CD4-positive, alpha-beta T cell treated with Interleukin-17A for 4 hours (primary cell): Measurements from ENCODE around the gene SSTR4.

ENCODE experiments used
- DNase-seq: peaks from one replicate; pipeline ENCODE4 v3.0.0-alpha.2; 2020; ENCODE audit warnings: mixed read lengths

SSTR4 gene

DNA sequence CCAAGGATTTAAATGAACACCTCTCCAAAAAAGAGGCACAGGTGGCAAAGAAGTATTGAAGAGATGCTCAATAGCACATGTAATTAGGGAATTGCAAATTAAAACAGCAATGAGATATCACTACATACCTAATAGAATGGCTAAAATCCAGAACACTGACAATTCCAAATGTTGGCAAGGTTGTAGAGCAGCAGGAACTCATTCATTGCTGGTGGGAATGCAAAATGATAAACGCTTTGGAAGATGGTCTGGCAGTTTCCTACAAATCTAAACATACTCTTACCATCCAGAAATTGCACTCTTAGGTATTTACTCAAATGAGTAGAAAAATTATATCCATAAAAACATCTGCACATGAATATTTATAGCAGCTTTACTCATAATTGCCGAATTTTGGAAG, 34.0 kb downstream of the SSTR4 start:
- no peak for DNase-seq

DNA sequence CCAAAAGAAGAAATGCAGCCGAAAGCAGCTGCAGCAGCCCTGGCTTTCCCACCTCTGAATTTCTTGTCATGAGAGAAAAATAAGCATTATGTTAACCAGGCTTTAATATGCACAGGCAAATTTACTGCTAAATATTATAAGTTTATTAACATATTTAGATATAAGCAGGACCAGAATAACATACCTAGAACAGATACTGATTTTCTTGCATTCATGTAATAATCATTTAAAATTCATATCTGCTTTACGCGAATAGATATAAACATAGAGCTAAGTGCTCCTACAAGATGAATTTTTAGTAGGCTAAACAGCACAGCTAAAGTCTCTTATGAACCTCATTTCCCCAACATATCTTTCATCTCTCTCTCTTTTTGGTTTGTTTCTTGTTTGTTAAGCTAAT, 36.3 kb downstream of the SSTR4 start:
- DNase-seq, result no peak

DNA sequence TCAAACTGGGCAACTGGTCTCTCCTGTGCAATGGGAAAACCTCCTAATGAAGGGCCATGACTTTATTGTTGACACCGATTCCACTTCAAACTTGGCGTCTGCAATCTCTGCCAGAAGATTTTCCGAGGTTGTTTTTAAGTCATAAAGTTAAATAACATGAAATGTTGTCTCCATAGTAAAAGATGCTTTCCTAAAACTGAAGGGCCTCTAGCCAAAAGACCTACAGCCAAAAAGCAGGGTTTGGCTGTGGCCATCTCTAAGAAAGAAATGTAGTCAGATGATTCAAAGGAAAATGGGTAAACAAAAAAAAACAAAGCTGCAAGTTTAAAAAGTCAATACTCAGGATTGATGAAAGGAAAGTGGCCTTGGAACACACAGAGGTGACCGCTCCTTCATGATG, 36.9 kb downstream of the SSTR4 start:
- DNase-seq, result no peak

DNA sequence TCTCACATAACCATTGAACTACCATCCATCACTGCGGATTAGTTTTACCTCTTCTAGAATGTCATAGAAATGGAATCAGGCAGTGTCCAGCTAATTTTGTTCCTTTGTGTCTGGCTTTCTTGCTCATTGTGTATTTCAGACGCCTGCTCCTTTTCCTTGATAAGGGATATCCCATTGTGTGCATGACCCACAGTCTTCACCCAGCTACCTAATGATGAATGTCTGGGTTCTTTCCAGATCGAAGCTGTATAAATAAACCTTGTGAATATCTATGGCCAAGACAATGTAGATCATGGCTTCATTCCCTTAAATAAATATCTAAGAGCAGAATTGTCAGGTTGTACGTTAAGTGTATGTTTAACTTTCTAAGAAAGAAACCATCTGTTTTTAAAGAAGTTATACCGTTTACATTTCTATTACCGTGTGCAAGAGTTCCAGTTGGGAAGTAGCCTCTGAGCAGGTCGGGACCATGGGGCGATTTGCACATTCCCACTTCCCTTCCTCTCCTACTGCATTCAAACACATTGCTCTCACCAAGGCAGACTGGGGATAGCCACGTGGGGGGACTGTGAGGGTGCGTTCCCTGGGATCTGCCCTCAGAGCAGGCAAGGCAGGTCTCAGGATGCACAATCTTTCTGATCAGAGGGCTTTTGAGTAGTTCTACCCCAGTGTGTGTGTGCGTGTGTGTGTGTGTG, 37.9 kb downstream of the SSTR4 start:
- DNase-seq, result no peak

DNA sequence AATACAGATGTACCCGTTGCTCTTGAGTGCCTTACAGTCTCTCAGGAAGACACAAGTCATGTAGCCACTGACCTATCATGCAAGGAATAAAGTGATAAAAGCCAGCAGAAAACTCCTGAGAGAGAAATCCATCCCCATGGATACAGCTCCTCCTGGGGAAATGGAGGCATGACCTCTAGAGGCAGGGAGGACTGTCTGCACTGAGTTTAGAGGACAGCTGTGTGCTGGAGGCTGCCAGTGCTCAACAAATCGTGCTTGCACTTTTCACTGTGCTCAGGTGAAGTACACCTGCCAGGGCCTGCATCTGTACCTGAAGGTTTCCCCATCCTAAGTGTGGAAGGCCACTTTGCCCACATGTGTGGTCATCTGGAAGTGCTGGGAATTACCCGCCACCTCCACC, 38.9 kb downstream of the SSTR4 start:
- DNase-seq, result no peak

DNA sequence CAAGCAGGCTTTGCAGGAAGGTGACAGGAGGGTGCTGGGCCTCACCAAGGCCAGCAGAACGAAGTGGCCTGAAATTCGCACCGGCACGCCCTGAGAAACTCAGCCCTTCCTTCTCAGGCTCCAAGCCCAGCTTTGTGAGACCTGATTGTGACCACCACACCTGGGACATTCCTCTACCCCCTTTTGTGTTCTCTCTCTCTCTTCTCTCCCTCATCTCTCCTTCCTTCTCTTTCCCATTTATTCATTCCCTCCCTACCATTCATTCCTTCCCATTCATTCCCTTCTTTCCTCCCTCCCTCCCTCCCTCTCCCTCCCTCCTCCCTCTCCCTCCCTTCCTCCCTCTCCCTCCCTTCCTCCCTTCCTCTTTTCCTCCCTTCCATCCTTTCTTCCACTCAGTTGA, 42.2 kb downstream of the SSTR4 start:
- no peak for DNase-seq

DNA sequence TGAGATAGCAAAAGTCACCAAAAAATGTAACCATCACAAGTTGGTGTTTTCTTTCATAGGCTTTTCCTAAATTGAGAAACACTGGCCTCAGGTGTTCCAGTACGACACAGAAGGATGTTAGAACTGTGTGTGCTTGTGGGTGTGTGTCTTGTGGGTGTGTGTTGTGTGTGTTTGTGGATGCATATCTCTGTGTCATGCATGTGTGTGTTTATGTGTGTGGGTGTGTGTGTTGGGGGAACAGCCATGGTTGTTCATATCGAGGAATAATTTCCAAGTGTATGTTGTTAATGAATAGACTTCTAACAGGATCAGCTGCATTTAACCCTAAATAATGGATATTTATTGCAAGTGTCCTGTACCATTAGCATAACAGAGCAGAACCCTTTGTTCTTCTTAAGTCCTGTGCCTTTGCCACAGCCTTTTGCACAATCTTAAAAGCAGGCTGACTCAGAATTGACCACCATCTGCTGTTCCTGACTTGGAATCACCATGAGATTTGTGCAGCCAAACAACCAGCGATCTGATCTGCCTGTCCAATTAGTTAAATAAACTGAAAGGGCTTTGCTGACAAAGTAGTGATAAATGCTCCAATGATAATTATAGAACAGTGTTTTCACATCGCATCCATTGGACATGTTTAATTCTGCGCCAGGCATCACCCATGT, 43.4 kb downstream of the SSTR4 start:
- DNase-seq, result no peak

DNA sequence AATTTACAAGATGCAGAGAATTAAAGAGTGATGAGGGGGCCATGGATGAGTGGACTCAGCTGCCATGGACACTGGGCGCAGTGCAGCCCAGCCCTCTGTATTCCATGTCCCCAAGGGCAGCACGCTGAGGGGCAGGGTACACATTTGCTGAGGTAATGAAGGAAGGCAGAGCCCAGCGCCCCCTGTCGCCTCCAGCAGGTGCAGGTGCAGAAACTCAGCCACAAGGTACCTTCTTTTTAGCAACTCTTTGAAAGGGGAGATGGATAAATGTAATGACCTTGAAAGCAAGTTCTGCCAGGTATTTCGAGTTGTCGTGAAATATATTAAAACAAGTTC, 43.9 kb downstream of the SSTR4 start:
- DNase-seq, result no peak

DNA sequence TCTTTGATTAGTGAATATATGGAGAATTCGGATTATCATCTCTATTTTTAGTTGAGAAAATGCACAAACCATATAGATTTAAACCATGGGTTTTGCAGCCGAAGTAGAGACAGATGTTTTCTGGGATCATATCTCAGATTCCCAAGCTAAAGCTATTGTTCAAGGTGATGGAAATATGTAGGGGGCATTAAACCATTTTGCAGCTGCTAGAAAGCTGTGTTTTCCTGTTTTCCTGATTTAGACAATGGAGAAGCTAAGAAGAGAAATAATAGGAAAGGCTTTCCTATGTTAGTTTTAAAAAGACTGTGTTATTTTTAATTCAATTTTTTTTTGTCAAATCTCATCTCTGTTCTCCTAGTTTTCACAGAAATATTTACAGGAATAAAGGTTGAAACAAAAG, 44.8 kb downstream of the SSTR4 start:
- no peak for DNase-seq

DNA sequence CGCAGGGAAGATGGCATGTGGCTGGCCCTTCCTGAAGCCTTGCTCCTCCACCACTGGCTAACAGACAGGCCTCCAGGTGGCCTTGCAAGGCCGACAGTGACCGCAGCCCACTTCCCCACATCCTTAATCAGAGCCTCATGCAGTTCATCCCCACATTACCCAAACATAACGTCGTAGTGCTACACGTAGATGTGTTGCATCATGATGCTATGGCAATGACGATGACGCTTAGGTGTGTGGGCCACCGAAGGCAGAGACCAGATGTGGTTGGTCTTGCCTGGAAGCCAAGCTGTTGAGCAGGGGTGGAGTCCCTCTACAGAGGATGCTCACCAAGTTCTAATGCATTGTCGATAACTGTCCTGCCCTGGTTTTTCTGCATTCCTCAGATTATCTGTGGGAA, 45.4 kb downstream of the SSTR4 start:
- no peak for DNase-seq

DNA sequence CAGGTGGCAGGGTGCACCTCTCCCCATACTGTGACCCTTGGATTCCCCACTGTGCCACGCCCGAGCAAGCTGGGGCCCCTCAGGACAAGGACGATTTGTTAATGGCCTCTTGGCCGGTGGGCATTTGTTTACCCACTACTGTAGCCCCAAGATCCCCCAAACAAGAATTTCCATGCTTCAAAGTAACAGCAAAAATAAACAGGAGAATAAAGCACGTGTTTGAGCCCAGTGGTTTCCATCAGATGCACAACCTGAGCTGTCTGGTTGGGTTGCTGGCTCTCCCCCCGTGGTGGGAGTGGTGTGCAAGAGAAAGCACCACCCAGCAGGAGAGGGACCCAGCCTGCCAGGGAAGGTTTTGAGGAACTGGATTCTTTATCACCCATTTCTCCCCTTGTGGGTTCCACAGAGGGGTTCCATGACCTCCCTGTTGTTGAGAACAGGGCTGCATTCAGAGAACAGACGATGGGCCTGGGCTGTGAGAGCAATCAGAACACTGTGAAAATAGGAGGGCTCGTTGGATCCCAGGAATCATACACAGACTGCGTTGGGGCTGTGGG, 46.2 kb downstream of the SSTR4 start:
- no peak for DNase-seq

DNA sequence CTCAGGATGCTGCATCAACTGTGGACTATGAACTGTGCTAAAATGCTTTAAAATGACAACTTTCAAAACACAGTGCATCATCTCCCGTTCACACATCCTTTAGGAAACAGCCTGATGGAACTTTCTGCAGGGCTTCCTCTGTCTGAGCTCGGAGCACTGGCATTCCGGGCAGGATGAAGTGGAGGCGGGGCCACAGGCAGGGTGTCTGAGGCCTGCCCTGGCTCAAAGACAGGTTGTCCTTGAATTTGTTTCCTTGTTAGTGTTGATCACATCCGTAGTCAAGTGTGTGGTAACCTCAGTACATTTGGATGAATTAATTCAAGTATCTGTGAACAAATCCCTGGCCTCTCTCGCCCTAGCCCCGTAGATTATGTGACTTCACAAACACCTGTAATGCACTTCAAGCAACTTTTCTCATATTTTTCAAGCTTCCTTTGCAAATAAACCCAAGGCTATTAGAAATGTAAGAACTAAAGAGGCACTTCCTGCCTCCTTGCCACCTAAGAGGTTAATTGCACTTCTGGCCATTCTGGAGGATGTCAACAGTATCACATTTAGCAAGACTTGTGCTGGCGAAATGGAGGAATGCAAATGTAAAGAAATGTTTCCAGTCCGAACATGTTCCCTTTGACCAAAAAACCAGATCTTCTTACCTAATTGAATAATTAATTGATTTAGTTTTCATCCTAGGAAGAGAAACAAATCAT, 47.9 kb downstream of the SSTR4 start:
- no peak for DNase-seq

DNA sequence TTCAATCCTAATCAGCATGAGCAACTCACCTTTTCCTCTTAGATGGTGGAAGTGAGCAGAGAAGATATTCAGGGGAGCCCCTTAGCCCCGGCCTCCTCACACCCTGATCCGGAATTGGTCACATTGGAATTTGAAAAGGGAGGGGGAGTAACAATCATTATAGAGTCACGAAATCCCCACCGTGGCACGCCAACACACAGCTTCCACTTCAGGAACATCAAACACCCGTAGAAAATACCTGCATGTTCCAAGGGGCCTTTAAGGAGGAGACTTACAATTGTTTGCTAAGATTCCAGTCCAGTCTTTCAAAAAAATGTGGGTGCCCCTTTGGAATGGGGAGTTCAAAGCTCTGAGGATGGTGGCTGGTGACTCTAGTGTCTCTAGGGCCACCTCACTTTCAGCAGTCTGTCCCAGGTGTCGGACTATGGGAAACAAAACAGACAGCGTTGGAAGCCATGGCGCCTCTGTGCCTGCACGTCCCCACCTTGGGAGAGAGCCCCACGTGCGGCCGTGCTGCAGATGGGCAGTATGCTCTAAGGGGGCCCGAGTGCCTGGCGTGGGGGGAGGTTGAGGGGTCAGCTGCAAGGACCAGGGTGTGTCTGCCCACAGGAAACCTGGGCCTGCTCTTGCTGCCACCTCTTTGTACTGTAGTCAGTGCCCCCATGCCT, 48.6 kb downstream of the SSTR4 start:
- DNase-seq, result no peak

DNA sequence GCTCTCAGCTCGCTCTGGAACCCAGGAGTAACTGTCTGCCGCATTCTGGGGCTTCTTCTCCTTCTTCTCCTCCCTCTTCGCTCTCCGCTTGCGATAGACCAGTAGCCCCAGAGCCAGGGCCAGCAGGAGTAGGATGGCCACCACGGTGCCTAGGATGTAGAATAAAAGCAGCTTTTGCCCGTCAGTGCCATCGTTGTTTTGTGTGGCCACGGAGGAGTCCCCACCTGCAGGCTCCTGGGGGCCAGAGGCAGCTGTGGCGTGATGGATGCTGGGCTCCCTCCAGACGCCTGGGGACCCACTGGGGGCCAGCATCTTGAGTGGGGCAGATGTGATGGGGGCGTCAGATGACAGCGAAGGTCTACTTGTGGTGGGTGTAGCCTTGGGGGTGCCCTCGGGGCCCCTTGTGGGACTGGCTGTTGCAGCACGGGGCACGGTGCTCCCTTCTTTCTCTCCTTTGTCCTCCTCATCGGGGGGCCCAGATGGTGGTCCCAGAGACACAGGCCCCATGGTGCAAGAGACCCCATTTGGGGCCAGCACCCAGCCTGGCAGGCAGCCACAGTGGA, 49.3 kb downstream of the SSTR4 start:
- DNase-seq, result no peak

DNA sequence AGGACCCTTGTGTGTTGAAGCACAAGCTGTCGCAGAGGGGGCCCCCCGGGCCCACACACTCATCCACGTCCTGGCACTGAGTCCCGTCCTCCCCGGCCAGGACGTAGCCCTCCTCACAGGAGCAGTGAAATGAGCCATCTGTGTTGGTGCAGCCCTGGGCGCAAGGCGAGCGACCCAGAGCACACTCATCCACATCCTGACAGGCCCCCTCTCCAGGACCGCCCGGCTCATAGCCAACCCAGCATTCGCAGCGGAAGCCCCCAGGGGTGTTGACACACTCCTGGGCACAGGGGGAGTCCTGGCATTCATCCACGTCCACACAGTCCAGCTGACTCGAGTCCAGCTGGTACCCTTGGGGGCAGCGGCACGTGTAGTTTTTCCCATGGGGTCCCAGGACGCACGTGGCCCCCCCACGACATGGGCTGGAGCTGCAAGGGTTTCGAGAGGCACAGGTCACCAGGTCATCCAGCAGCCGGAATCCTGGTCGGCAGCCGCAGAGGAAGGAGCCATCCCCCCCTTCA, 49.8 kb downstream of the SSTR4 start:
- DNase-seq, result no peak

DNA sequence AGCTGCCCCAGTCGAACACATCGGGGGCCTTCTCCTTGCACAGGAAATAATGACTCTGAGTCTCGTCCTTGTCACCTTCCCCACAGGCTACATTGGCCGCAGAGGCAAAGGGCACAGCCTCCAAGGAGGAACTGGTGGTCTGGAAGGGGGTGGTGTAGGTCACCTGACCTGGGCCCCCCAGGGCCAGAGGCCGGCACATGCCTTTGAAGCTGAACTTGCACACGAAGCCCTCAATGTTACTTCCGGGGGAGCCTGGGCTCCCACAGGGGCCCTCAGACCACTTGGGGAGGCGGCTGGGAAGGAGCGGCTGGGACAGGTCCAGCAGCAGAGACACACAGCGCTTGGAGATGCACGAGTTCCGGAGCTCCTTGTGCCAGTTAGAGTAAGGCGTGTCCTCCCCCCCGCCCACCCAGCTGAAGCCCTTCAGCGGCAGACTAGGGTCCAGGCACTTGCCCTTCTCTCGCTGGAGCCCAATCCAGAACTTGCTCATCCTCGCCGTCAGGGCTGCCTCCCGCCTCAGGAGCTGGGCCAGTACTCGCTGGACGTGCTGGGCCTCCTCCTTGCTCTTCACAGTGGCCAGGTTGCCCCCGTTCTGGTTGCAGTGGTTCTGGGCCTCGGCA, 50.4 kb downstream of the SSTR4 start:
- no peak for DNase-seq

DNA sequence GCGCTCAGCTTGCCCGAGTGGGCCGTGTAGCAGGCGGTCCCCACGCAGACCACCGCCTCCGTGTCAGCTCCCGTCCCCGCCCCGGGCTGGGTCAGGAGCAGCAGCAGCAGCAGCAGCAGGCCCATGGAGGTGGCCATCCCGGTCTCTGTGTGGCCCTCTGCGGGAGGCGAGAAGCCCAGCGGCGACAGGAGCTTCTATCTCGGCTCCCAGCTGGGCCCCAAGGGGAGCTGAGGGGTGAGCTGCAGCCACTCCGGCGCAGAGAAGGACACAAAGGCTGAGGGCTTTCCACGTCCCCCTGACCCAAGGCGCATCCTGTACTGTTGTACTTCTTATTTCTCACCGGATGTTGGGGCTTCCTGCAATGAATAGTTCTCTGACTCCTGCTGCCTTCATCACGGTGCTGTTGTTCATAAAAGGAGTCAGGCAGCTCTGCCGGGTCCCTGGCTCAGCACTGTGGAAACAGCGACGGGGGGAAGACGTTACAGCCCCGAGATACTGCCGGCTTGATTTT, 51.0 kb downstream of the SSTR4 start, which contains the start of gene CD93:
TSS of gene CD93 (minus strand) at position 269 of the 511 bp plus-strand sequence. CDS start at position 137, 132 bp downstream.
- peak; percentile 11 for DNase-seq

DNA sequence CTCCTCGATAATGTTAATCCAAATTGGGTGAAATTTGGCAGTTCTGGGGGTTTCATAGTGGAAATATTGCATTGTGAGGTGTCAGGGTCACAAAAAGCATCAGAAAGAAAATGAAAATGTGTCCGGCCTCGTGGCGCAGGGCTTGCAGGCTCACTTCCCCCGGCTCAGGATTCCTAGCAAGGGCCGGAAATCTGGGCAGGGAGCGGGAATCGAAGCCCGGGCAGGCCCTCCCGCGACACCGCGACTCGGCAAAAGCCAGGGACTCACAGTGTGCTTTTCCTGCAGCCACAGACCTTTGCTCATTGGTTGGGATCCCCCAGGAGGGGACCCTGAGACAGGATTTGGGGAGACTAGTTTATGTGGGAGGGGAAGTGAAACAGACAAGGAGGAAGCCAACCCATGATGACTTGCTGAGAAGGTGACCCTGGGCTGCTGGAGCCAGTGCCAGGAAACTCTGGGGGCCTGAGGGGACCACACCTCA, 51.9 kb downstream of the SSTR4 start:
- DNase-seq, result no peak

DNA sequence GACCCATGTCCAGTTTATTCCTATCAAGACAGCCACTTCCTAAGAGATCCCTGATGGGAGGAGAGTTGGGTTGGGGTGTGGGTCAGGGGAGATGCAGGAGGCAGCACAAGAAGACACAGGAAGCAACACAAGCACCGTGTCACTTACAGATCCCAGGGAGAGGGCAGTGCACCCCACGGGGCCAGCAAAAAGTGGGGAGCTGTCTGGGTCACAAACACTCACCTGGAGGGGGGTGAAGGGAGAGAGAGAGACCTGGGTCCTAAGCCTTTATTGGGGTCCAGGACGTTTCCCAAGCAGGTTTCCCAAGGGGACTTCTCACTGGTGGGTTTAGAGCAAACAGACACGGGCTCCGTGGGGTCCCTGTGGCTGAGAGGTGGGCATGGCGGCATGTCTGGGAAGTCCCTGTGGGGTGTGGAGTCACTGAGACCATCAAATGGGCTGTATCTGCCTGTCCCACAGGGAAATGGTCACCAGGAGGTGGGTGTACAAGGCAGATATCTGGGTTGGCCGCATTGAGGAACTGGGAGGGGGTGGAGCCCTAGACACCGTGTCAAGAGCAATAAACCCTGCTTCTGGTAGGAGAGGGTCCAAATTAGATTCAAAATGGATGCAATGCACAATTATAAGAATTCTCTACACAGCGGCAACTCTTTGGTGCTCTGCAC, 52.6 kb downstream of the SSTR4 start:
- no peak for DNase-seq
